ENCODE measurements around the gene DUSP16.

DNA sequence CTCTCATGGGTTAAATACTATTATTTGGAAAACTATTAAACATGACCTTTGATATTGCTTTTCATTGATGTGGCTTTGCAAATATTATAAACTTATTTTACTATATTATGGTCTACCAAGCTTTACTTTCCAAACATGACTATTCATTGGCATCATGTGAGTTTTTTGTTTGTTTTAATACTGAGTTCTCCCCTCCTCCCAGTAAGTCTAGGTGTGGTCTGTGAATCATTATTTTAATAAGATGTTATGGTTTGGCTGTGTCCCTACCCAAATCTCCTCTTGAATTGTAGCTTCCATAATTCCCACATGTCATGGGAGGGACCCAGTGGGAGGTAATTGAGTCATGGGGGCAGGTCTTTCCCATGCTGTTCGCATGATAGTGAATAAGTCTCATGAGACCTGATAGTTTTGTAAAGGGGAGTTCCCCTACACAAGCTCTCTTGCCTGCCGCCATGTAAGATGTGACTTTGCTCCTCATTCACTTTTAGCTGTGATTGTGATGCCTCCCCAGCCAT is 125.8 kb downstream of the DUSP16 start:
- TF ChIP-seq, protein P1, sequence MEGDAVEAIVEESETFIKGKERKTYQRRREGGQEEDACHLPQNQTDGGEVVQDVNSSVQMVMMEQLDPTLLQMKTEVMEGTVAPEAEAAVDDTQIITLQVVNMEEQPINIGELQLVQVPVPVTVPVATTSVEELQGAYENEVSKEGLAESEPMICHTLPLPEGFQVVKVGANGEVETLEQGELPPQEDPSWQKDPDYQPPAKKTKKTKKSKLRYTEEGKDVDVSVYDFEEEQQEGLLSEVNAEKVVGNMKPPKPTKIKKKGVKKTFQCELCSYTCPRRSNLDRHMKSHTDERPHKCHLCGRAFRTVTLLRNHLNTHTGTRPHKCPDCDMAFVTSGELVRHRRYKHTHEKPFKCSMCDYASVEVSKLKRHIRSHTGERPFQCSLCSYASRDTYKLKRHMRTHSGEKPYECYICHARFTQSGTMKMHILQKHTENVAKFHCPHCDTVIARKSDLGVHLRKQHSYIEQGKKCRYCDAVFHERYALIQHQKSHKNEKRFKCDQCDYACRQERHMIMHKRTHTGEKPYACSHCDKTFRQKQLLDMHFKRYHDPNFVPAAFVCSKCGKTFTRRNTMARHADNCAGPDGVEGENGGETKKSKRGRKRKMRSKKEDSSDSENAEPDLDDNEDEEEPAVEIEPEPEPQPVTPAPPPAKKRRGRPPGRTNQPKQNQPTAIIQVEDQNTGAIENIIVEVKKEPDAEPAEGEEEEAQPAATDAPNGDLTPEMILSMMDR (IDR thresholded peaks at IDR 0.05), result no peak
- TF ChIP-seq EP300 (IDR thresholded peaks at IDR 0.05; ENCODE audit: low read depth) (no peak), POLR2AphosphoS5 (IDR thresholded peaks at IDR 0.05) (no peak), POLR2A (IDR thresholded peaks at IDR 0.05) (no peak)

Measured in transverse colon (tissue), 4 donors.